PC-9 (cell line): ENCODE measurements around the gene C1orf21.

Source experiments
- CTCF ChIP-seq: fragments of 200-600 bp; sonication (generic); conservative IDR thresholded peaks from 2 replicates; pipeline ENCODE4 v1.6.1; 2017; ENCODE audit warnings: mixed run types, antibody characterized with exemption, mild to moderate bottlenecking, moderate library complexity
- EZH2 ChIP-seq: fragments of 200-600 bp; sonication (generic); IDR thresholded peaks from 2 replicates; pipeline ENCODE4 v1.8.0; 2017; ENCODE audit warnings: antibody characterized with exemption, low read depth

- TF ChIP-seq CTCF (no peak), EZH2 (no peak)
These were observed 29.7 kb downstream of the C1orf21 start for GRCh38 chr1:184416481-184416880.
